Panc1 (cell line): ENCODE results near the gene INSC. TPM values are rescaled to one million over a fixed set of nuclear protein-coding genes. Genes with fewer than 3 reads are reported as not detected.

Experiments
- ATAC-seq: fragments of 200-7000 bp; cut with Tn5 transposase; 2 replicates; pipeline ENCODE4 v1.9.1; 2020; ENCODE audit warnings: mild to moderate bottlenecking, moderate library complexity
- BruUV-seq: library from RNA; stranded (reverse); fragments of 400-500 nt; replicated peaks from 2 replicates; lab custom pipeline; 2021; lab: Mats Ljungman, UMichigan
- CTCF ChIA-PET: fragments of 300-600 bp; sonication (Branson Sonifier 250); formaldehyde crosslinking; loops from one replicate; lab custom pipeline; 2022; ENCODE audit warnings: antibody characterized with exemption; lab: Charles Lee
- POLR2A ChIA-PET: fragments of 300-600 bp; sonication (Branson Sonifier 250); formaldehyde crosslinking; loops from one replicate; lab custom pipeline; 2022; ENCODE audit warnings: antibody characterized with exemption; lab: Charles Lee
- DNase-seq: peaks from one replicate; pipeline ENCODE4 v3.0.0-alpha.2; 2010; ENCODE audit warnings: low read depth, low spot score
- H3K27ac ChIP-seq: 2 replicates; pipeline ENCODE4 v1.5.1; 2011; ENCODE audit warnings: mild to moderate bottlenecking, low read length, inconsistent platforms
- H3K27me3 ChIP-seq: fragments of 200-500 bp; sonication (Bioruptor generic); 2 replicates; pipeline ENCODE4 v1.6.0; 2014; ENCODE audit warnings: low read length, inconsistent platforms; ENCODE audit not compliant: control insufficient read depth, insufficient read depth
- H3K36me3 ChIP-seq: fragments of 200-500 bp; sonication (Bioruptor generic); 2 replicates; pipeline ENCODE4 v1.5.1; 2014; ENCODE audit warnings: inconsistent platforms, mild to moderate bottlenecking, low read length, moderate library complexity; ENCODE audit not compliant: control insufficient read depth, insufficient read depth
- H3K4me1 ChIP-seq: 2 replicates; pipeline ENCODE4 v1.5.1; 2011; ENCODE audit warnings: inconsistent platforms, mild to moderate bottlenecking, low read length, moderate library complexity; ENCODE audit not compliant: control insufficient read depth, insufficient read depth
- H3K4me3 ChIP-seq, 2 experiments: 2 replicates each; pipeline ENCODE4 v1.5.1; 2011 to 2012; ENCODE audit warnings: low read depth in 2 of 2, low read length in 2 of 2, mild to moderate bottlenecking in 2 of 2, inconsistent platforms in 1 of 2, moderate library complexity in 1 of 2
- H3K9me3 ChIP-seq: fragments of 200-500 bp; sonication (Bioruptor generic); 2 replicates; pipeline ENCODE4 v1.5.1; 2014; ENCODE audit warnings: low read depth, mild to moderate bottlenecking, inconsistent platforms, low read length, moderate library complexity; ENCODE audit not compliant: control insufficient read depth, insufficient read depth
- POLR2AphosphoS5 ChIP-seq: IDR thresholded peaks from 2 replicates; pipeline ENCODE4 v1.6.1; 2012; ENCODE audit warnings: mild to moderate bottlenecking, low read depth, low read length, moderate library complexity
- SIN3A ChIP-seq: IDR thresholded peaks from 2 replicates; pipeline ENCODE4 v1.6.1; 2012; ENCODE audit warnings: low read depth, mild to moderate bottlenecking, low read length, moderate library complexity, borderline replicate concordance; ENCODE audit not compliant: insufficient read depth
- TCF7L2 ChIP-seq: IDR thresholded peaks from 2 replicates; pipeline ENCODE4 v1.6.1; 2011; ENCODE audit warnings: mild to moderate bottlenecking, low read depth, low read length, inconsistent platforms
- in situ Hi-C: cut with HindIII; loops from 2 replicates; pipeline ENCODE4 v1.10.0; 2016; ENCODE audit warnings: low sequenced_read_pairs, low pct_unique_long_range_greater_than_20kb
- intact Hi-C: fragments of 100-400 bp; cut with micrococcal nuclease; formaldehyde crosslinking; loops from one replicate; pipeline ENCODE4 v1.10.0; 2022; ENCODE audit not compliant: unreplicated experiment
- total RNA-seq: library from RNA; stranded (reverse); gene quantifications from one replicate; pipeline ENCODE4 v1.2.1, GENCODE V29; 2021; ENCODE audit not compliant: unreplicated experiment
- TF ChIP-seq, protein P1 (sequence below): fragments of 450-650 bp; IDR thresholded peaks from 2 replicates; pipeline ENCODE4 v1.5.1; 2017; ENCODE audit warnings: mild to moderate bottlenecking
- TF ChIP-seq, protein P2 (sequence below), 2 experiments: IDR thresholded peaks; 2 replicates each; pipeline ENCODE4 v1.6.1; 2011 to 2012; ENCODE audit warnings: low read depth in 2 of 2, control low read depth in 1 of 2, low read length in 1 of 2, mild to moderate bottlenecking in 1 of 2, moderate library complexity in 1 of 2; ENCODE audit not compliant: insufficient read depth in 1 of 2

Gene INSC
- total RNA-seq, 1 experiment from 2014 or later: 0.08 TPM

DNA sequence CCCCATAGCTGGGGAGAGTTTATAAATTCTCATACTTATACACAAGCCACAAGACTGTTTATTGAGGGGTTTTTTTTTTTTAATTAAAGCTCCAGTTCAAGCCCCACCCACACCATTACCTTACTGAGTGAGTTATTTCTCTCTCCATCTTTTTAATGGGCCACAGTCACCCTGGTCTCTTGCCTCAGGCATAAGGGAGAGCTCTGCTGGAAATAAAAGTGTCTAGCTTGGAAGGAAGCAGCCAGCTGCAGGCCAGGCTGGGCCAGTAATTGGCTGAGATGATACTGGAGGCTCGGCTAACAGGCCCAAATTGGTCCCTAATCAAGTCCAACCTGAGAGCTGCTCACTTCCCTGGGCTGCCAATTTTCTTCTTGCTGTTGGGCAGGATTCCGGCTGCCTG lies 174.1 kb downstream of the INSC start:
- POLR2A ChIA-PET: no interaction called here
- Histone ChIP-seq H3K4me3 (no peak overlapping the region), H3K36me3 (no peaks in the 10 kb centered on the region), H3K27me3 (no peaks in the 10 kb centered on the region), H3K27ac (no peak overlapping the region), H3K4me1 (no peaks in the 10 kb centered on the region), H3K9me3 (no peaks in the 10 kb centered on the region)
- CTCF ChIA-PET: no interaction called here
- no peak for ATAC-seq
- no peak for DNase-seq
- in situ Hi-C loops (no loop called here), intact Hi-C loops (no loop called here)
- TF ChIP-seq TCF7L2 (no peak), SIN3A (no peak), POLR2AphosphoS5 (no peak)
- TF ChIP-seq, protein P1, sequence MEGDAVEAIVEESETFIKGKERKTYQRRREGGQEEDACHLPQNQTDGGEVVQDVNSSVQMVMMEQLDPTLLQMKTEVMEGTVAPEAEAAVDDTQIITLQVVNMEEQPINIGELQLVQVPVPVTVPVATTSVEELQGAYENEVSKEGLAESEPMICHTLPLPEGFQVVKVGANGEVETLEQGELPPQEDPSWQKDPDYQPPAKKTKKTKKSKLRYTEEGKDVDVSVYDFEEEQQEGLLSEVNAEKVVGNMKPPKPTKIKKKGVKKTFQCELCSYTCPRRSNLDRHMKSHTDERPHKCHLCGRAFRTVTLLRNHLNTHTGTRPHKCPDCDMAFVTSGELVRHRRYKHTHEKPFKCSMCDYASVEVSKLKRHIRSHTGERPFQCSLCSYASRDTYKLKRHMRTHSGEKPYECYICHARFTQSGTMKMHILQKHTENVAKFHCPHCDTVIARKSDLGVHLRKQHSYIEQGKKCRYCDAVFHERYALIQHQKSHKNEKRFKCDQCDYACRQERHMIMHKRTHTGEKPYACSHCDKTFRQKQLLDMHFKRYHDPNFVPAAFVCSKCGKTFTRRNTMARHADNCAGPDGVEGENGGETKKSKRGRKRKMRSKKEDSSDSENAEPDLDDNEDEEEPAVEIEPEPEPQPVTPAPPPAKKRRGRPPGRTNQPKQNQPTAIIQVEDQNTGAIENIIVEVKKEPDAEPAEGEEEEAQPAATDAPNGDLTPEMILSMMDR: no peak
- TF ChIP-seq, protein P2, sequence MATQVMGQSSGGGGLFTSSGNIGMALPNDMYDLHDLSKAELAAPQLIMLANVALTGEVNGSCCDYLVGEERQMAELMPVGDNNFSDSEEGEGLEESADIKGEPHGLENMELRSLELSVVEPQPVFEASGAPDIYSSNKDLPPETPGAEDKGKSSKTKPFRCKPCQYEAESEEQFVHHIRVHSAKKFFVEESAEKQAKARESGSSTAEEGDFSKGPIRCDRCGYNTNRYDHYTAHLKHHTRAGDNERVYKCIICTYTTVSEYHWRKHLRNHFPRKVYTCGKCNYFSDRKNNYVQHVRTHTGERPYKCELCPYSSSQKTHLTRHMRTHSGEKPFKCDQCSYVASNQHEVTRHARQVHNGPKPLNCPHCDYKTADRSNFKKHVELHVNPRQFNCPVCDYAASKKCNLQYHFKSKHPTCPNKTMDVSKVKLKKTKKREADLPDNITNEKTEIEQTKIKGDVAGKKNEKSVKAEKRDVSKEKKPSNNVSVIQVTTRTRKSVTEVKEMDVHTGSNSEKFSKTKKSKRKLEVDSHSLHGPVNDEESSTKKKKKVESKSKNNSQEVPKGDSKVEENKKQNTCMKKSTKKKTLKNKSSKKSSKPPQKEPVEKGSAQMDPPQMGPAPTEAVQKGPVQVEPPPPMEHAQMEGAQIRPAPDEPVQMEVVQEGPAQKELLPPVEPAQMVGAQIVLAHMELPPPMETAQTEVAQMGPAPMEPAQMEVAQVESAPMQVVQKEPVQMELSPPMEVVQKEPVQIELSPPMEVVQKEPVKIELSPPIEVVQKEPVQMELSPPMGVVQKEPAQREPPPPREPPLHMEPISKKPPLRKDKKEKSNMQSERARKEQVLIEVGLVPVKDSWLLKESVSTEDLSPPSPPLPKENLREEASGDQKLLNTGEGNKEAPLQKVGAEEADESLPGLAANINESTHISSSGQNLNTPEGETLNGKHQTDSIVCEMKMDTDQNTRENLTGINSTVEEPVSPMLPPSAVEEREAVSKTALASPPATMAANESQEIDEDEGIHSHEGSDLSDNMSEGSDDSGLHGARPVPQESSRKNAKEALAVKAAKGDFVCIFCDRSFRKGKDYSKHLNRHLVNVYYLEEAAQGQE (IDR thresholded peaks at IDR 0.05; ENCODE audit: insufficient read depth in 1 of 2, low read depth in 2 of 2, low read length in 1 of 2): no peak
- no TSS peak for BruUV-seq

GRCh38 chr11:15289723-15290122 lies 175.0 kb downstream of the INSC start:
- H3K9me3 ChIP-seq: no peaks in the 10 kb centered on the region
- DNase-seq (no peak), ATAC-seq (no peak)
- TF ChIP-seq, protein P1: no peak
- TF ChIP-seq TCF7L2: no peak
- TF ChIP-seq SIN3A: no peak
- no peak for TF ChIP-seq POLR2AphosphoS5
- TF ChIP-seq, protein P2 (IDR thresholded peaks at IDR 0.05; ENCODE audit: insufficient read depth in 1 of 2, low read depth in 2 of 2, low read length in 1 of 2): no peak
- intact Hi-C loops: no loop called here
- BruUV-seq: no TSS peak
- no peaks in the 10 kb centered on the region for H3K36me3 ChIP-seq
- H3K4me1 ChIP-seq: no peaks in the 10 kb centered on the region
- POLR2A ChIA-PET: no interaction called here
- H3K27me3 ChIP-seq: no peaks in the 10 kb centered on the region
- H3K27ac ChIP-seq: no peak overlapping the region
- in situ Hi-C loops: no loop called here
- no peak overlapping the region for H3K4me3 ChIP-seq
- CTCF ChIA-PET: no interaction called here
